ENCODE data around the gene LPP.
A peak's percentile ranks its signal among the peaks of the same experiment; 100 is the strongest.
"Not testable (repeated sequence)": the region's sequence is repeated elsewhere in the genome, so short reads cannot be mapped to it uniquely, and the experiment has no call there.

Gene LPP

GRCh38 chr3:188154014-188154808 is at the start of gene LPP:
TSS of gene LPP (plus strand) at chr3:188154157. CDS start at chr3:188406121, 251,964 bp downstream.
- peak; percentile 33 for DNase-seq (ENCODE audit: low read depth)

DNA sequence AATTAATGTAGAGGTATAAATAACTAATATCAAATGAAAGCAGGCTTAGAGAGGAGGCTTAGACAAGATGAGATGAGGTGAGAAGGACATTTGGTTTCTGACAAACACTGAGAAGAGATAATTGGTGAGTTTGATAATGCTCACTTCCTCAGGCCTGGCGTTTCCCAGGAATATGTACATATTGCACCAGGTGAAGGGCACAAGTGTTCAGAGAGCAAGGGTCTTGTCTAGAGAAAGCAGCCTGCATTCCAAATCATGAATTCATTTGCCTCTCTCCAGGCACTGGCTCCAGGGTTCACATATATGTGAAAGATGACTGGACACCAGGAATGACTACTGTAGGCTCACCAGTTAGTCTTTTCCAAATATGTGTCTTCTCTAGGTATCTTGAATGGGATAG is 48.0 kb upstream of the LPP start:
- no peak for DNase-seq (ENCODE audit: low read depth)

DNA sequence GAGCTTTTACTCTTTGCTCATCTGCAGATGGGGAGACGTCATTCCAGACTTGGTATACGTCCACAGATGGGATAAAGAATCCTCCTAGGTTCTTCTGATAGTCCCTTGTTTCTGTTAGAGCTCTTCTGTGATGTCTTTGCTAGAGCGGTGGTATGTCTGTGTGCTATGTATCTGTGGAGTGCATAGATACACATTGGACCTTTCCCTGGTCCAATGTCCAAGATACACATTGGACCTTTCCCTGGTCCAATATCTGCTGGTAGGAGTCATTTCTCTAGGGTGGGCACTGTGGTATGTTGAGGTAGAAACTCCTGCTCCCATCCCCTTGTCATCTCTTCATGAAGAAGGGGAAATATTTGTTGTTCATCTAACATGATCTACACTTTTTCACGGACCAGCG is 47.5 kb upstream of the LPP start:
- DNase-seq (ENCODE audit: low read depth): no peak

GRCh38 chr3:188106887-188107830 is 46.8 kb upstream of the LPP start:
- no peak for DNase-seq (ENCODE audit: low read depth)

DNA sequence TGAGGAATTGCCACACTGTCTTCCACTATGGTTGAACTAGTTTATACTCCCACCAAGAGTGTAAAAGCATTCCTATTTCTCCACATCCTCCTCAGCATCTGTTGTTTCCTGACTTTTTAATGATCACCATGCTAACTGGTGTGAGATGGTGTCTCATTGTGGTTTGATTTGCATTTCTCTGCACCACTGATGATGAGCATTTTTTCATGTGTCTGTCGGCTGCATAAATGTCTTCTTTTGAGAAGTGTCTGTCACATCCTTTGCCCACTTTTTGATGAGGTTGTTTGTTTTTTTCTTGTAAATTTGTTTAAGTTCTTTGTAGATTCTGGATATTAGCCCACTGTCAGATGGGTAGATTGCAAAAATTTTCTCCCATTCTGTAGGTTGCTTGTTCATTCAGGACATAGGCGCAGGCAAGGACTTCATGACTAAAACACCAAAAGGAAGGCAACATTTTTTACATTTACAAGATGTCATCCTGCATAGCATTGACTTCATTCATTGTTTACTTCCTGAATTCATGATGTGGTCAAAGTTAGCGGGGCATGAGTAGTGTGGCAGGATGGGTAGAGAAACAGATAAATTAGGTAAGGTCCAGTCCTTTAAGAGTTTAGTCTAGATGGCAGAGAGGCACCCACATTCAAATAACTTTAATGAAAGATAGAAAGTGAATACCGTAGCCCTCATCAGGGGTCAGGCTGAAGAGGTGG is 45.1 kb upstream of the LPP start:
- no peak for DNase-seq (ENCODE audit: low read depth)

- DNase-seq (ENCODE audit: low read depth): no peak
These were observed 42.9 kb upstream of the LPP start for GRCh38 chr3:188111002-188111584.

DNA sequence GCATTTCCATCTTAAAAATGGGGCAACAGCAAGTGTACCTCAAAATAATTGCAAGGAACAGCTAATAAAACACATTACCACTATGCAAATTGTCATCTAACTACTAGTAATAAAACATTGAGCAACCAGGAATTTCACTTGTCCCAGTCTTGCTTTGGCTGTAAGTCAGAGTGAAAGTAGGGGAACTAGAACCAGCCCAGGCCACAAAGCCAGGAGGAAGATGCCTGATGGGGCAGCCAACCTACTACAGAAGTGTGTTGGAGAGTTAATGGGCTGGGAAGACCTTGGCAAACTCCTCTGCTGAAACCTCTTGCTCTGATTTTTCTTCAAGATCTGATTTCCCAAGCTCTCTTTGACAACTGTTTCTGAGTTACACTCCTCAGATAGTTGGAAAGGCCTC is 40.2 kb upstream of the LPP start:
- DNase-seq (ENCODE audit: low read depth): no peak

- DNase-seq (ENCODE audit: low read depth): no peak
These were observed 34.1 kb upstream of the LPP start for GRCh38 chr3:188119846-188120245.

DNA sequence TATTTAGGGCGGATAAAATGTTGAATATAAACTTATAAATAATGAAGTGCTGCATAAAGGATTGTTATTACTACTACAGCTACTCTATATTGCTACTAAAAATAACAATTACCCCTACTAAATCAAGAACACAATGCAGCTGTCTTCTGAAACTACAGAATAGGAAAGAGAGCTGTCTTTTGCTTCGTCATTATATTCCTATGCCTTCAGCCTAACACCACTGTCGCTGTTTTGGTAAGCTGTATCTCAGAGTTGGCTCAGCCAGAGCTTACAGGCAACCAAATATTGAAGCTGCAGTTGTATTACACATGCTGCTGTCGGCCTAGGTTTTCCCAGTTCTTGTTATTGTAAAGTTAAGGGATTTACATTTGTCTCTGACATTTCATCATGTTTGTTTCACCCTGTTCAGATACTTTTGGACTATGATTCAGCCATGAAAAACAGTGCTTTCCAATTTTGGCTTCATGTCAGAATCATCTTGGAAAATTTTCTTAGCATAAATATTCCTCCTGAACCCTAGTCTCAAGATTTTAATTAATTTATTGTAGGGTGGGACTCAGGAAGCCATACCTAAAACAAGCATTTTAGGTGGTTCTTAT is 31.3 kb upstream of the LPP start:
- no peak for DNase-seq (ENCODE audit: low read depth)

DNA sequence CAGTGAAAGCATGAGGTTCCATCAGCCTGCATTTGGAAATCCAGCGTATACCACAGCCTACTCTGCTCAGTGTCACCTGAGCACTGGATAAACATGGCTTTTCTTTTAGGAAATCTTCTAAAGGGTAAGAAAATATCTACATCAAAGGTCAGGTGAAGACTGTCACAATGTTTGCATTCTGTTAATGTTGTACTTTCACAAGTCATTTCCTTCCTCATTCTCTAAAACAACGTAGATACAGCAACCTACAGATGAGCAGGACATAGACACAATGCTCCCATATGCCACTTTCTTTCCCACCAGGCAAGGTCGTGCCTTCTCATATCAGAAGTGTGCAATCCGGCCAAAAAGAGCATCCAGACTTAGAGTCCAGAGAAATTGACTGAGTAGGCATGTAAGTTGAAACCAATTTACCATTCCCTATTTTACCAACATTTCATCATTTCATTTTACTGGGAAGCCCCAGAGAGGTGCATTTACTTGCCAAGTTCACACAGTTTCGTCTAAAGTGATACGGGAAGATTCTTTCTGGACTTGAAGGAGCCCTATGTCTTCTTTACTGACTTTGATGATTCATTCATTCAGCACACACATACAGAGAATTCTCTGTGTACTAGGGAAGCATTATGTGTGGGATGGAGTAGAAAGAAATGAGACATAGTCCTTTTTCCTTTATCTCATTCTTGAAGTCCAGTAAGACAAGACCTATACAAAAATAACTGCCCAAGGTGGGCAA is 30.6 kb upstream of the LPP start:
- DNase-seq (ENCODE audit: low read depth): no peak

- no peak for DNase-seq (ENCODE audit: low read depth)
These were observed 29.8 kb upstream of the LPP start for GRCh38 chr3:188124184-188124583.

- no peak for DNase-seq (ENCODE audit: low read depth)
These were observed 28.9 kb upstream of the LPP start for GRCh38 chr3:188125076-188125475.

GRCh38 chr3:188126276-188126675 is 27.7 kb upstream of the LPP start:
- peak; percentile 42 for DNase-seq (ENCODE audit: low read depth)

- DNase-seq (ENCODE audit: low read depth): no peak
These were observed 27.0 kb upstream of the LPP start for GRCh38 chr3:188126934-188127333.

GRCh38 chr3:188128905-188129304 is 25.1 kb upstream of the LPP start:
- DNase-seq (ENCODE audit: low read depth): no peak

DNA sequence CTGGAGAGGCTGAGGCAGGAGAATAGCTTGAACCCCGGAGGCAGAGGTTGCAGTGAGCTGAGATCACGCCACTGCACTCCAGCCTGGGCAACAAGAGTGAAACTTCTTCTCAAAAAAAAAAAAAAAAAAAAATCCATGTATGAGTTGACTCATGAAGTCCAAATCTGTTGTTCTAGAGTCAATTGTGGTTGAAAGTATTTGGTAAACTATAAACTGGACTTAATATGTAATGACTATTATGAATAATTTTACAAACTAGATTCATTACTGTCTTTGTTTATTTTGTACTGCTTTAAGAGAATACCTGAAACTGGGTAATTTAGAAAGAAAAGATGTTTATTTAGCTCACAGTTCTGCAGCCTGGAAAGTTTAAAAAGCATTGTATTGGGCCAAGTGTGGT is 22.9 kb upstream of the LPP start:
- not testable (repeated sequence) for DNase-seq (ENCODE audit: low read depth)

DNA sequence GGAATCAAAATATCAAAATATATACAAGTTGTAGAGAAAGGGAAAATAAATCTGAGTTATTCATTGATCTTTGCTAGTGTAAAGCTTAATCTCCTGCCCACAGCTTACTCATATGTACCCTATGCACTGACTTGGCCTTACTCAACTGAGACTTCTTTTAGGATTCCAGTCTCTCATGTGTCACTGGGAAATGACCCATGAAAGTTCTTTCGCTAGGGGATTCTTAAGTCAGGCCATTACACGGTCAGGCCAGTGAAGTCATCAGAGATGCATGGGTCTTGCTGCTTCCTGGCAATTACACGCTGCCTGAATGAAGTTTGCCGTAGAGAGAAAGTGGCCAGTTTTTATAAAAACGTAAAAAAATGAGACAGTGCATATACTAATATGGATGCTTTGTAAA is 20.7 kb upstream of the LPP start:
- no peak for DNase-seq (ENCODE audit: low read depth)

- no peak for DNase-seq (ENCODE audit: low read depth)
These were observed 20.3 kb upstream of the LPP start for GRCh38 chr3:188133646-188134045.

GRCh38 chr3:188134079-188134478 is 19.9 kb upstream of the LPP start:
- no peak for DNase-seq (ENCODE audit: low read depth)

GRCh38 chr3:188134856-188135255 is 19.1 kb upstream of the LPP start:
- DNase-seq (ENCODE audit: low read depth): no peak

DNA sequence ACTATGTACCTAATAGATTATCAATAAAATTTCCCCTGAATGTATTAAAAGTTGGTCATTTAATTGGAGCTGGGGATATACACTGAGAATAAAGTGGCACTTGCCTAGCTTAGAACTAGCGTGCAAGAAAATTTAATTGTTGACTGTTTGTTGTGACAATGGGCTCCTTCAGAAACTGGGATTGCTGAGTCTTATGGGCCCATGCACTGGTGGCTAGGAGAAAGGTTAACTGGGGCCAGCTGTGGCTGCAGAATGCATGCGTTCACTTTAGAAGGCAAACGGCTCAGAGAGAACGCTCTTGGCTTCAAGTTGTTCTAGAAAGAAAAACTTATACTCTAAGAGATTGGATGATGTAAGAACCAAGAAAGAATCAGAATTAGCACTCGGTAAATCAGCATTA is 18.7 kb upstream of the LPP start:
- no peak for DNase-seq (ENCODE audit: low read depth)

All from GM04503 (cell line).